A549 (cell line): ENCODE data around the gene H19.

Source experiments
- CEBPB ChIP-seq, 2 experiments: fragments of >200 bp in 1 of 2; sonication (Bioruptor Twin) in 1 of 2; formaldehyde crosslinking in 1 of 2; IDR thresholded peaks; 2 replicates each; pipeline ENCODE4 v1.6.1; 2012 to 2016
- CHD2 ChIP-seq: fragments of 150-350 bp; IDR thresholded peaks from 2 replicates; pipeline ENCODE4 v1.6.1; 2014; ENCODE audit warnings: low read length; ENCODE audit not compliant: partially characterized antibody
- CTCF ChIP-seq: fragments of >200 bp; sonication (Bioruptor Twin); formaldehyde crosslinking; IDR thresholded peaks from 3 replicates; pipeline ENCODE4 v1.5.1; 2016
- ELK1 ChIP-seq: fragments of 150-350 bp; IDR thresholded peaks from 2 replicates; pipeline ENCODE4 v1.6.1; 2014; ENCODE audit warnings: low read depth, mild to moderate bottlenecking, low read length
- EP300 ChIP-seq, 2 experiments: fragments of >200 bp; sonication (Bioruptor Twin); formaldehyde crosslinking; IDR thresholded peaks; 2 replicates in 1 of 2; 3 replicates in 1 of 2; pipeline ENCODE4 v1.6.1; 2016 to 2017
- KDM1A ChIP-seq: fragments of 200-600 bp; sonication (generic); IDR thresholded peaks from 2 replicates; pipeline ENCODE4 v1.6.1; 2016; ENCODE audit warnings: low read depth, mild to moderate bottlenecking
- POLR2A ChIP-seq: IDR thresholded peaks from 2 replicates; pipeline ENCODE4 v1.6.1; 2012; ENCODE audit warnings: mild to moderate bottlenecking, low read length
- SREBF2 ChIP-seq: fragments of 450-650 bp; IDR thresholded peaks from 2 replicates; pipeline ENCODE4 v1.6.1; 2014; ENCODE audit warnings: mild to moderate bottlenecking, moderate library complexity

GRCh38 chr11:2002807-2003206 lies 5.2 kb upstream of the H19 start:
- TF ChIP-seq CEBPB (IDR thresholded peaks at IDR 0.05) (no peak), POLR2A (no peak), CTCF (no peak), EP300 (IDR thresholded peaks at IDR 0.05) (no peak), KDM1A (no peak), CHD2 (no peak), ELK1 (no peak), SREBF2 (no peak)
